ENCODE results near the gene CCK. TPM values are rescaled to one million over a fixed set of nuclear protein-coding genes. Genes with fewer than 3 reads are reported as not detected.

The CCK gene
- total RNA-seq, 1 donor: not detected

DNA sequence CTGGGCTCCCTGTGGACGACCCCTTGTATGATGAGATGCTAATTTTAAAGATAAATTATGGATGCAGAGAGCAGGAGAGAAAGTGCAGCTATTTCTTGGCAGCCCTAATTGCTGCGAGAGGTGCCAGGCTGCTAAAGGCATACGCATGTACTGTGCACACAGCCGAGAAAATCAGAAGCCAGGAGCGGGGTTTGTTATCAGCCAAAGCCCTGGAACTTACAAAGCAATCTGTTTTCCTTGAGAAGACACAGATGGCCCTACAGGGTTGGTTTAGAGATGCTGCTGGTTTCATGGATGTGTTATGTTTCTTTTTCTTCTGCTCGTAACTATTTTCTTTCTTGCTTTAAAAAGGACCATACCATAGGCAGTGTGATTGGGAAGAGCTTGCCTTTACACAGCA, 11.7 kb upstream of the CCK start:
- no peak overlapping the region for H3K4me3 ChIP-seq (ENCODE audit: low read depth, low read length)
- no peak for DNase-seq (ENCODE audit: low read depth)
- TF ChIP-seq, protein P1, sequence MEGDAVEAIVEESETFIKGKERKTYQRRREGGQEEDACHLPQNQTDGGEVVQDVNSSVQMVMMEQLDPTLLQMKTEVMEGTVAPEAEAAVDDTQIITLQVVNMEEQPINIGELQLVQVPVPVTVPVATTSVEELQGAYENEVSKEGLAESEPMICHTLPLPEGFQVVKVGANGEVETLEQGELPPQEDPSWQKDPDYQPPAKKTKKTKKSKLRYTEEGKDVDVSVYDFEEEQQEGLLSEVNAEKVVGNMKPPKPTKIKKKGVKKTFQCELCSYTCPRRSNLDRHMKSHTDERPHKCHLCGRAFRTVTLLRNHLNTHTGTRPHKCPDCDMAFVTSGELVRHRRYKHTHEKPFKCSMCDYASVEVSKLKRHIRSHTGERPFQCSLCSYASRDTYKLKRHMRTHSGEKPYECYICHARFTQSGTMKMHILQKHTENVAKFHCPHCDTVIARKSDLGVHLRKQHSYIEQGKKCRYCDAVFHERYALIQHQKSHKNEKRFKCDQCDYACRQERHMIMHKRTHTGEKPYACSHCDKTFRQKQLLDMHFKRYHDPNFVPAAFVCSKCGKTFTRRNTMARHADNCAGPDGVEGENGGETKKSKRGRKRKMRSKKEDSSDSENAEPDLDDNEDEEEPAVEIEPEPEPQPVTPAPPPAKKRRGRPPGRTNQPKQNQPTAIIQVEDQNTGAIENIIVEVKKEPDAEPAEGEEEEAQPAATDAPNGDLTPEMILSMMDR (IDR thresholded peaks at IDR 0.05; ENCODE audit: insufficient read depth, low read depth, low read length): no peak

DNA sequence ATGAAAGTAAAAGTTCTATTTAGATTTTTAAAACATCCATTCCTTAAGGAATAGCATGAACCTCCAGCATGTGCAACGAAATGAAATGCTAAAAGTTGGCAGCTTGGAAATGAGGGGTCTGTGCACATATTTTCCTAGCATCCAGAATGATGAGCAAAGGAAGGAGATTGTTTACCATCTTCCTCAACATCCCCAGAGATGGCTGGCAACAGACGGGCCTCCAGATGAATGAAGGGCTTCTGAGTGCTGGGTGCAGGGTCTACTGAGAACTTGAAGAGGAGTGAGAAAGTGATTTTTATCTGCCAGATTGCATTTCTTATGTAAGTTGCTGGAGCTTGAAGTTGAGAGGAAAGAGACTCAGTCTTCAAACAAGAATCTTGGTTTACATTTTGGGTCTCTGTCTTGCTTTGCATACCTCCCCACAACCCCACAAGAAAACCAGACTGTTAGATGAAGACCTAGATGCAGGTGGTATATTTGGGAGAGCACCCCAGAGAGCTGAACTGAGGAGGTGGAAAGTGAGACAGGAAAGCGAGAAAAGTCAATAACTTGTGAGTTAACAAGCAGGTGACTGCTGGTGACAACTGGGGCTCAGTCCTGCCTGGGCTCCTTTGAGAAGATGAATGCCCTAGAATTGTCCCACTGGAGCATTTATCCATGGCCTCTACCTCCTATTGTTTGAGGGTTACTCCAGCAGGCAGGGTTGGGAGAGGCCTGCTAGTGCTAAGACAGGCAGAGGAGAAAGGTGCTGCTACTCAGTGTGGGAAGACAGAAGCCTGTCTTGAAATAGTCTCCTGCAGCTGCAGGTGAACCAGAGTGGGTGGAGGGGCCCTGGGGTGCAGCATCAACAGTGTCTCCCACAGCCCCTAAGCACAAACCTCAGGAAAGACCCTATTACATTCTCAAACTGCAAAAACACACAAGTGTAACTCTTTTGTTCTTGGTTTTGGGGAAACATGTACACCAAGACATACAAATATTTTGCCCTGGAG, 10.5 kb upstream of the CCK start:
- TF ChIP-seq, protein P1 (IDR thresholded peaks at IDR 0.05; ENCODE audit: insufficient read depth, low read depth, low read length): no peak
- H3K4me3 ChIP-seq (ENCODE audit: low read depth, low read length): no peak overlapping the region
- no peak for DNase-seq (ENCODE audit: low read depth)

DNA sequence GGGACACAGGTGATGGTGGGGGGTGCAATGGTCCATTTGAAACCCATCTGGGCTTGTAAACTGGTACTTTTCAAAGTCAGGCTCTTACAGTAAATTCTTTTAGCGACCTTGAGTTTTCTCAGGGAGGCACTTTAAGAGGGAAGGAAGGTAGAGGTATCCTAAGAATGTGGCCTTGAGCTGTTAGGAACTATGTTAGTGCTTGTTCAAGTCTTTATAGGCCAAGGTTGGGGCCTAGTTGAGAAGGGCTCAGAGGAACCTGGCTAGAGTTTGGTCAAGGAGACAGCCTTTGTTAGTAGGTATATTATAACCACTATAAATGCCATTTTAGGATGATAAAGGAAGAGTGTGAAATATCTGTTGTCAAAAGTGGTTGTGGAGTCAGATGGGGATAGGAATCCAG, 9.2 kb upstream of the CCK start:
- TF ChIP-seq, protein P1 (IDR thresholded peaks at IDR 0.05; ENCODE audit: insufficient read depth, low read depth, low read length): no peak
- H3K4me3 ChIP-seq (ENCODE audit: low read depth, low read length): no peak overlapping the region
- no peak for DNase-seq (ENCODE audit: low read depth)

DNA sequence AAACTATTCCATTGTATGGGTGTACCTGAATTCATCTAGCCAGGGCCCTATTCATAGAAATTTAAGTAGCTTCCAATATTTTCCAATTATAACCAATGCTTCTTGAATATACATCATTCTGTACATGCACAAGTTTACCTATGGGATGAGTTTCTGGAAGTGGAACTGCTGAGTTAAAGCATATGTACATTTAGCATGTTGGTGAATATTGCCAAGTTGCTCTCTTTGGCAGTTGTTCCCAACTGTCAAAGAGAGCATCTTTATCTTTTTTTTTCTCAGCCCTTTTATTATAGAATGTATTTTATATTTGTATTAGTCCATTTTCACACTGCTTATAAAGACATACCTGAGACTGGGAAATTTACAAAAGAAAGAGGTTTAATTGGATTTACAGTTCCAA, 8.3 kb upstream of the CCK start:
- no peak for DNase-seq (ENCODE audit: low read depth)

DNA sequence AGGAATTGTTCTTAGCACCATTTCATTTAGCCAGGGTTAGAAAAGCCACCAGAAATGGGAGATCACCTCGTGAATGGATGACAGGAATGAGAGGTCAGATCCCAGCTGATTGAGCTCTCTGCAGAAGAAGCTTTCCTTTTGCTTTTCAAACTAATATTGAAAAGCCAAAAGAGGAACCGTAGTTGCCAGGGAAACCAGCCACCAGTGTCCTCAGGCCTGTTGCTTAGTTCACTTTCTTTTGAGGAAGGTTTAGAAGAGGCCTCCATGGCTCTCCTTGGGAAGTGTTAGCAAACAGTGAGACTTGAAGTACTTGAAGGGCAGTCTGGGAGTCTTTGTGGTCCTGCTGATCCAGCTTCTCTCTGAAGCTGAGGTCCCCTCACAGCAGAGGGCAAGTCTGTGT, 7.4 kb upstream of the CCK start:
- no peak for DNase-seq (ENCODE audit: low read depth)
- TF ChIP-seq, protein P1 (IDR thresholded peaks at IDR 0.05; ENCODE audit: insufficient read depth, low read depth, low read length): no peak
- H3K4me3 ChIP-seq (ENCODE audit: low read depth, low read length): no peak overlapping the region

More for the DNA sequence above, 8.3 kb upstream of the CCK start:
- no peak overlapping the region for H3K4me3 ChIP-seq (ENCODE audit: low read depth, low read length)
- TF ChIP-seq, protein P1 (IDR thresholded peaks at IDR 0.05; ENCODE audit: insufficient read depth, low read depth, low read length): no peak

DNA sequence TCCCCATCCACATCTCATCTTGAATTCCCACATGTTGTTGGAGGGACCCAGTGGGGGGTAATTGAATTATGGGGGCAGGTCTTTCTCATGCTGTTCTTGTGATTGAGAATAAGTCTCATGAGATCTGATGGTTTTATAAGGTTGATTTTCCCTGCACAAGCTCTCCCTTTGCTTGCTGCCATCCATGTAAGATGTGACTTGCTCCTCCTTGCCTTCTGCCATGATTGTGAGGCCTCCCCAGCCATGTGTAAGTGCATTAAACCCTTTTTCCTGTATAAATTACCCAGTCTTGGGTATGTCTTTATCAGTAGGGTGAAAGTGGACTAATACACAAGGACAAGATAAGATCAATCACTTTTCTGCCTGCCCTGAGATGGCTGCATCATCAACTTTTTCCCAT, 5.8 kb upstream of the CCK start:
- DNase-seq (ENCODE audit: low read depth): no peak
- TF ChIP-seq, protein P1 (IDR thresholded peaks at IDR 0.05; ENCODE audit: insufficient read depth, low read depth, low read length): no peak

More for the DNA sequence above, 5.8 kb upstream of the CCK start:
- no peak overlapping the region for H3K4me3 ChIP-seq (ENCODE audit: low read depth, low read length)

All from fibroblast of villous mesenchyme (primary cell).